M059J (cell line): ENCODE results near the gene COTL1. TPM values are rescaled to one million over a fixed set of nuclear protein-coding genes. Genes with fewer than 3 reads are reported as not detected.
"Not testable (repeated sequence)": the region's sequence is repeated elsewhere in the genome, so short reads cannot be mapped to it uniquely, and the experiment has no call there.

Experiments used
- DNase-seq: peaks from one replicate; pipeline ENCODE4 v3.0.0-alpha.2; 2012; ENCODE audit warnings: low read depth
- total RNA-seq: library from RNA; depleted of rRNA; stranded (reverse); fragments of >200 nt; shearing (Covaris generic); gene quantifications from 2 replicates; pipeline ENCODE4 v1.2.3, GENCODE V29; 2014

COTL1 gene
- total RNA-seq, 1 experiment from 2014 or later, result 331 TPM

GRCh38 chr16:84569382-84569987, 48.4 kb downstream of the COTL1 start:
- DNase-seq, result no peak

GRCh38 chr16:84568066-84568465, 49.8 kb downstream of the COTL1 start:
- no peak for DNase-seq

- DNase-seq, result no peak
Observed at GRCh38 chr16:84567286-84567962, 50.5 kb downstream of the COTL1 start.

GRCh38 chr16:84566545-84567257, 51.2 kb downstream of the COTL1 start:
- no peak for DNase-seq

GRCh38 chr16:84565669-84566495, 52.0 kb downstream of the COTL1 start:
- DNase-seq, result no peak

GRCh38 chr16:84563786-84564420, 54.0 kb downstream of the COTL1 start:
- DNase-seq, result no peak

- no peak for DNase-seq
Observed at GRCh38 chr16:84563064-84563715, 54.7 kb downstream of the COTL1 start.

- no peak for DNase-seq
Observed at GRCh38 chr16:84562174-84562815, 55.6 kb downstream of the COTL1 start.

- no peak for DNase-seq
Observed at GRCh38 chr16:84561291-84561690, 56.6 kb downstream of the COTL1 start.

GRCh38 chr16:84560269-84560668, 57.6 kb downstream of the COTL1 start:
- DNase-seq, result no peak

GRCh38 chr16:84559311-84559932, 58.5 kb downstream of the COTL1 start:
- DNase-seq, result no peak

GRCh38 chr16:84558850-84559249, 59.0 kb downstream of the COTL1 start:
- DNase-seq, result not testable (repeated sequence)

- DNase-seq, result peak; percentile 64
Observed at GRCh38 chr16:84557504-84557903, 60.4 kb downstream of the COTL1 start.

- peak; percentile 20 for DNase-seq
Observed at GRCh38 chr16:84557059-84557458, 60.8 kb downstream of the COTL1 start.

GRCh38 chr16:84555418-84556196, 62.3 kb downstream of the COTL1 start:
- DNase-seq, result no peak

GRCh38 chr16:84554627-84555328, 63.1 kb downstream of the COTL1 start:
- no peak for DNase-seq

GRCh38 chr16:84553873-84554399, 63.9 kb downstream of the COTL1 start:
- DNase-seq, result no peak

GRCh38 chr16:84552135-84552534, 65.7 kb downstream of the COTL1 start:
- DNase-seq, result no peak
